ENCODE data around the gene HOXC6. TPM values are rescaled to one million over a fixed set of nuclear protein-coding genes. Genes with fewer than 3 reads are reported as not detected.

Gene HOXC6
- total and polyA plus RNA-seq, 10 of the 15 experiments (the other 5 are each of a cell fraction or from before 2014, with no cell fraction given), result 0.02 to 0.55 (median 0.45) TPM; not detected in 4

DNA sequence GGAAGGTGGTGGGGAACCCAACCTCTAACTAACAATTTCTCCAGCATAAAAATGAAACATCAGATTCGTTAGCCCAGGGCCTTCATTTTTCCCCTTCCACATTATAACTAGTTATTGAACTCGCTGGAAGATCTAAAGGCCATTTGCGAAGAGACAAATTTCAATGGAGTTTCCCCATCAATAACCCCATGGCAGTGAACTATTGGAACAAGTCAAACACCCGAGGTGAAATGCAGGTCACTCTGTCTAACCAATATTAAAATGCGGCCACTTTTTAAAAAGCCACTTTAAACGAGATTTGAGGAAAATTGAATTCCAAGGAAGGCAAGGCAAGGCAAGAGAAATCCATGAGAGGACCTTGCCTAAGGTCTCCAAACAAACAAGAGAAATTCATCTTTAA is 20.9 kb downstream of the HOXC6 start:
- no peak overlapping the region for H3K27ac ChIP-seq (ENCODE audit: control insufficient read depth, insufficient read depth)
- ChIA-PET CTCF (no interaction called here), SMC1A (ENCODE audit: uncharacterized antibody, unreplicated experiment) (interaction anchor here (0.7 kb wide), 1 partner anchor 22 kb away, joined by 3 read pairs; no protein-coding TSS in a partner anchor), RAD21 (ENCODE audit: unreplicated experiment) (interaction anchor here (0.8 kb wide), 1 partner anchor 14 kb away, joined by 3 read pairs; no protein-coding TSS in a partner anchor), POLR2A (no interaction called here)
- H2AFZ ChIP-seq (ENCODE audit: control insufficient read depth, low read depth, low read length), result no peak overlapping the region
- no peaks in the 10 kb centered on the region for H3K9me3 ChIP-seq (replicated peaks; ENCODE audit: control insufficient read depth, insufficient read depth, low read length)
- peaks cover 4 to 6% of the 10 kb centered on the region in 2 experiments; a peak in 3 of 4 replicates for H3K27me3 ChIP-seq (replicated peaks in 1 of 2; ENCODE audit: control insufficient read depth in 2 of 2, insufficient read depth in 2 of 2, low read length in 1 of 2)
- no peak overlapping the region for H3K4me2 ChIP-seq (ENCODE audit: control insufficient read depth, insufficient read depth)
- H3K79me2 ChIP-seq (ENCODE audit: control insufficient read depth, insufficient read depth, low read length), result peaks cover 6% of the 10 kb centered on the region
- intact Hi-C loops (cut with micrococcal nuclease; ENCODE audit: unreplicated experiment), result no loop called here
- no peak overlapping the region for H3K4me3 ChIP-seq
- ATAC-seq (no peak), FAIRE-seq (no peak), DNase-seq (ENCODE audit: low read depth, low spot score) (no peak)
- H3K36me3 ChIP-seq (ENCODE audit: control insufficient read depth in 2 of 2, insufficient read depth in 2 of 2, low read length in 1 of 2), result no peaks in the 10 kb centered on the region
- no peaks in the 10 kb centered on the region for H4K20me1 ChIP-seq (ENCODE audit: control insufficient read depth, insufficient read depth)
- 59% methylated on average over 6 of the region's 6 CpGs for WGBS (ENCODE audit: insufficient coverage, insufficient replicate concordance, low lambda C conversion rate, missing lambda C conversion rate)
- H3K9ac ChIP-seq (ENCODE audit: control insufficient read depth, insufficient read depth, low read length), result no peak overlapping the region
- TF ChIP-seq WRNIP1 (IDR thresholded peaks at IDR 0.05; ENCODE audit: borderline replicate concordance, low read depth, low read length), result no peak
- no peak for TF ChIP-seq YBX1 (IDR thresholded peaks at IDR 0.05)
- TF ChIP-seq REST (IDR thresholded peaks at IDR 0.05; ENCODE audit: low read depth, low read length), result no peak
- no peak for TF ChIP-seq PAX8 (IDR thresholded peaks at IDR 0.05)
- no peak for TF ChIP-seq CBX5 (IDR thresholded peaks at IDR 0.05; ENCODE audit: low read depth)
- H3K4me1 ChIP-seq (ENCODE audit: control insufficient read depth, insufficient read depth, low read length), result peaks cover 22% of the 10 kb centered on the region
- no TSS peak for BruUV-seq (replicated peaks)
- in situ Hi-C loops (cut with MboI), result no loop called here

Measured in GM12878 (cell line).